Chondrocyte (in vitro differentiated cells): ENCODE data around the gene MRPL48. TPM values are rescaled to one million over a fixed set of nuclear protein-coding genes. Genes with fewer than 3 reads are reported as not detected.

ENCODE experiments used
- DNase-seq: peaks from one replicate; pipeline ENCODE4 v3.0.0; 2021; ENCODE audit warnings: mixed read lengths, low spot score
- H3K27ac Mint-ChIP-seq: one replicate; pipeline ENCODE4 v1.8.0; 2021; ENCODE audit warnings: mild to moderate bottlenecking, moderate library complexity, mixed read lengths; ENCODE audit not compliant: unreplicated experiment
- H3K27me3 Mint-ChIP-seq: 2 replicates; pipeline ENCODE4 v1.8.0; 2021; ENCODE audit warnings: low read depth, mixed read lengths
- H3K36me3 Mint-ChIP-seq: 2 replicates; pipeline ENCODE4 v1.8.0; 2021; ENCODE audit warnings: low read depth, mixed read lengths
- H3K4me1 Mint-ChIP-seq: 2 replicates; pipeline ENCODE4 v1.8.0; 2021; ENCODE audit warnings: low read depth, mild to moderate bottlenecking, mixed read lengths
- H3K4me3 Mint-ChIP-seq: one replicate; pipeline ENCODE4 v1.8.0; 2021; ENCODE audit warnings: mild to moderate bottlenecking, moderate library complexity, mixed read lengths; ENCODE audit not compliant: unreplicated experiment
- H3K9me3 Mint-ChIP-seq: 2 replicates; pipeline ENCODE4 v1.8.0; 2021; ENCODE audit warnings: low read depth, mixed read lengths
- total RNA-seq: library from RNA; stranded (reverse); gene quantifications from 3 replicates; pipeline ENCODE4 v1.2.1, GENCODE V29; 2021
- TF ChIP-seq, protein P1 (sequence below): fragments of 200-600 bp; sonication (generic); IDR thresholded peaks from 2 replicates; pipeline ENCODE4 v1.5.0; 2021; ENCODE audit warnings: antibody characterized with exemption, mild to moderate bottlenecking, moderate library complexity

MRPL48 gene
- total RNA-seq, 1 donor from 2014 or later = 25.8 TPM

DNA sequence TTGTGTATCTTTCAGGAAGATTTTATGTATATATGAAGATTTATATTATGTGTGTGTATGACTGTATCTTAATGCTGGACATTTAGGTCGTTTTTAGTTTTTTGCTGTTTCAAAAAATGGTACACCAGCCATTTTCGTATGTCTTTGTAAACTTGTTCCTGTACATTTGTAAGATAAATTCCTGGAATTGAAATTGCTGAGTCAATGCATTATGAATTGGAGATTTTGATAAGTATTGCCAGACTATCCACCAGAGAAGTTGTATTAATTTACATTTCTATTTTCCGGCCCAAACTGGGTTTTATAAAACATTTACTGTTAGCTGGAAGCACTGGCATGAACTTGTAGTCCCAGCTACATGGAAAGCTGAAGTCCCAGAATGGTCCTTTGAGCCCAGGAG lies 24.6 kb downstream of the MRPL48 start:
- Mint-ChIP-seq H3K9me3 (no peaks in the 10 kb centered on the region), H3K4me3 (no peak overlapping the region), H3K4me1 (peaks cover 12% of the 10 kb centered on the region), H3K36me3 (peaks cover 5% of the 10 kb centered on the region), H3K27ac (no peak overlapping the region), H3K27me3 (no peaks in the 10 kb centered on the region)
- TF ChIP-seq, protein P1, sequence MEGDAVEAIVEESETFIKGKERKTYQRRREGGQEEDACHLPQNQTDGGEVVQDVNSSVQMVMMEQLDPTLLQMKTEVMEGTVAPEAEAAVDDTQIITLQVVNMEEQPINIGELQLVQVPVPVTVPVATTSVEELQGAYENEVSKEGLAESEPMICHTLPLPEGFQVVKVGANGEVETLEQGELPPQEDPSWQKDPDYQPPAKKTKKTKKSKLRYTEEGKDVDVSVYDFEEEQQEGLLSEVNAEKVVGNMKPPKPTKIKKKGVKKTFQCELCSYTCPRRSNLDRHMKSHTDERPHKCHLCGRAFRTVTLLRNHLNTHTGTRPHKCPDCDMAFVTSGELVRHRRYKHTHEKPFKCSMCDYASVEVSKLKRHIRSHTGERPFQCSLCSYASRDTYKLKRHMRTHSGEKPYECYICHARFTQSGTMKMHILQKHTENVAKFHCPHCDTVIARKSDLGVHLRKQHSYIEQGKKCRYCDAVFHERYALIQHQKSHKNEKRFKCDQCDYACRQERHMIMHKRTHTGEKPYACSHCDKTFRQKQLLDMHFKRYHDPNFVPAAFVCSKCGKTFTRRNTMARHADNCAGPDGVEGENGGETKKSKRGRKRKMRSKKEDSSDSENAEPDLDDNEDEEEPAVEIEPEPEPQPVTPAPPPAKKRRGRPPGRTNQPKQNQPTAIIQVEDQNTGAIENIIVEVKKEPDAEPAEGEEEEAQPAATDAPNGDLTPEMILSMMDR = no peak
- DNase-seq = no peak

DNA sequence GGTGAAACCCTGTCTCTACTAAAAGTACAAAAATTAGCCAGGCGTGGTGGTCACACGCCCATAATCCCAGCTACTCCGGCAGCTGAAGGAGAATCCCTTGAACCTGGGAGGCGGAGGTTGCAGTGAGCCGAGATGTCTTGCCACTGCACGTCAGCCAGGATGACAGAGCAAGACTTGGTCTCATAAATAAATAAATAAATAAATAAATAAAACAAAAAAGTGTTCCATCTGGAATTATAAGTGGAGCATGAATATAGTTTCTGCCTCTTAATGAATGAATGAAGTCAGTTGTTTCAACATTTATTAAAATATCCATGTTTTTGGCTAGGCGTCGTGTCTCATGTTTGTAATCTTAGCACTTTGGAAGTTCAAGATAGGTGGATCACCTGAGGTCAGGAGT lies 27.1 kb downstream of the MRPL48 start:
- Mint-ChIP-seq H3K4me3 (no peak overlapping the region), H3K9me3 (no peaks in the 10 kb centered on the region), H3K36me3 (peaks cover 1% of the 10 kb centered on the region), H3K27ac (no peak overlapping the region), H3K27me3 (no peaks in the 10 kb centered on the region), H3K4me1 (peaks cover 14% of the 10 kb centered on the region)
- DNase-seq = no peak
- TF ChIP-seq, protein P1 = no peak

DNA sequence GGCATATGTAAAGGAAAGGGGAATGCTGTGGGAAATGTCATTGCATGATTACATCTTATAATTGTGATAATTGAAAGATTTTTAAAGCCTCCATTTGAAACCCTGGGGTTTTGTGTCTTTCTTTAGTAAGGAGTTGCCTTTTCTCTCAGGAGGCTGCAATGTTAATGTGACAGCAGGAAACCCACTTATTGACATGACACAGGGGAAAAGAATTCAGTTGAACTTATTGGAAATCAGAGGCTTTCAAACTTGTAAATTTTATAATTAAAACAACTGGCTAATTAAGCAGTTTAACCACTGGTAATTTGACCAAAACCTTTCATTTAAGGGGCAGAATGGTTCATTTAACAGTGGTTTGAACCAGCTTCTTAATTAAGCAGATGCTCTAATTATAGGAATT lies 31.2 kb downstream of the MRPL48 start:
- Mint-ChIP-seq H3K27me3 (no peaks in the 10 kb centered on the region), H3K4me1 (peaks cover 6% of the 10 kb centered on the region), H3K36me3 (no peaks in the 10 kb centered on the region), H3K27ac (no peak overlapping the region), H3K4me3 (no peak overlapping the region), H3K9me3 (no peaks in the 10 kb centered on the region)
- TF ChIP-seq, protein P1 = no peak
- no peak for DNase-seq

DNA sequence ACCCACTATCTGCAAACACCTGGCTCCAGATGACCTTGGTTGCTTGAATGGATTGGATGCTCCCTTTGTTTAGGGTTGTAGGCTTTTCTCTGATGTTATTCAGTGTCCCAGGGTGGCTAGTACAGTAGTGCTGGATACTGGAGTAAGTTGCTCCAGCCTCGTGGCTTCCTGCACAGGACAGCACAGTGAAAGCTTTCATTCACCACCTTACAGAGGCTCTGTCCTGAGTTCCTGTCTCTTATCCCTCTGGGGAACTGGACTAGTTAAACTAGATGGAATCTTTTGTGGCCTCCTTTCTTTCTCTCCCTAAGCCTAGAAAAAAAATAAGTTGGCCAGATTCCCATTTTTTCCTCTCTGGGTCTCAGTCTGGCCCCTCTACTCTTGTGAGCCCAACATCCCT lies 42.6 kb downstream of the MRPL48 start:
- Mint-ChIP-seq H3K4me3 (no peak overlapping the region), H3K27ac (no peak overlapping the region), H3K9me3 (no peaks in the 10 kb centered on the region), H3K4me1 (peaks cover 5% of the 10 kb centered on the region), H3K27me3 (no peaks in the 10 kb centered on the region), H3K36me3 (peaks cover 13% of the 10 kb centered on the region)
- DNase-seq = no peak
- TF ChIP-seq, protein P1 = no peak

DNA sequence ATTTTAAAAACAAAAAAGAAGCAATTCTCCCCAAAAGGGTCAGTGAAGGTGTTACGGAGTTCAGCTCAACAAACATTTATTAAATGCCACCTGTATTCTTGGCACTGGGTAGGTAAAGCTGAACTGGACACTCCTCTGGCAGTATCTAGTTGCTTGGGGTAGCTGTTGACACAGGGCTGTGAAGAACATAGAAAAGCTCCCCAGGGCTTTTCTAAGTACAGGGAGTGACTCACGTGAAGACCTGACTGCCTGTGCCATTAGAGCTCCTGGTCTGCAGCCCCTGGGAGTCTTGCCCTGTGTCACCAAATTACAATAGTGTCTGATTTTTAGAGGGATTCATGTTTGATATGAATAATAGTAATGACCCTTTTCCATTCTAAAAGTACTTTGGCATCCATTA lies 45.4 kb downstream of the MRPL48 start:
- DNase-seq = no peak
- no peak overlapping the region for H3K4me3 Mint-ChIP-seq
- TF ChIP-seq, protein P1 = no peak
- peaks cover 6% of the 10 kb centered on the region for H3K4me1 Mint-ChIP-seq
- H3K27me3 Mint-ChIP-seq = no peaks in the 10 kb centered on the region
- no peak overlapping the region for H3K27ac Mint-ChIP-seq
- peaks cover 11% of the 10 kb centered on the region for H3K36me3 Mint-ChIP-seq
- no peaks in the 10 kb centered on the region for H3K9me3 Mint-ChIP-seq
